Melanocyte of skin (primary cell): ENCODE data around the gene RTKN. TPM values are rescaled to one million over a fixed set of nuclear protein-coding genes. Genes with fewer than 3 reads are reported as not detected.

Source experiments
- total RNA-seq, 2 donors: library from RNA; depleted of rRNA; stranded (reverse); fragments of >200 nt; gene quantifications; 2 replicates each; pipeline ENCODE4 v1.2.3, GENCODE V29; 2012

The RTKN gene
- 10 to 100 TPM; 40.3 to 41.6 TPM for total RNA-seq

GRCh38 chr2:74441690-74442482 is at the start of gene RTKN:
TSS of gene RTKN (minus strand) at chr2:74441937. CDS start at chr2:74441816, 121 bp downstream.

DNA sequence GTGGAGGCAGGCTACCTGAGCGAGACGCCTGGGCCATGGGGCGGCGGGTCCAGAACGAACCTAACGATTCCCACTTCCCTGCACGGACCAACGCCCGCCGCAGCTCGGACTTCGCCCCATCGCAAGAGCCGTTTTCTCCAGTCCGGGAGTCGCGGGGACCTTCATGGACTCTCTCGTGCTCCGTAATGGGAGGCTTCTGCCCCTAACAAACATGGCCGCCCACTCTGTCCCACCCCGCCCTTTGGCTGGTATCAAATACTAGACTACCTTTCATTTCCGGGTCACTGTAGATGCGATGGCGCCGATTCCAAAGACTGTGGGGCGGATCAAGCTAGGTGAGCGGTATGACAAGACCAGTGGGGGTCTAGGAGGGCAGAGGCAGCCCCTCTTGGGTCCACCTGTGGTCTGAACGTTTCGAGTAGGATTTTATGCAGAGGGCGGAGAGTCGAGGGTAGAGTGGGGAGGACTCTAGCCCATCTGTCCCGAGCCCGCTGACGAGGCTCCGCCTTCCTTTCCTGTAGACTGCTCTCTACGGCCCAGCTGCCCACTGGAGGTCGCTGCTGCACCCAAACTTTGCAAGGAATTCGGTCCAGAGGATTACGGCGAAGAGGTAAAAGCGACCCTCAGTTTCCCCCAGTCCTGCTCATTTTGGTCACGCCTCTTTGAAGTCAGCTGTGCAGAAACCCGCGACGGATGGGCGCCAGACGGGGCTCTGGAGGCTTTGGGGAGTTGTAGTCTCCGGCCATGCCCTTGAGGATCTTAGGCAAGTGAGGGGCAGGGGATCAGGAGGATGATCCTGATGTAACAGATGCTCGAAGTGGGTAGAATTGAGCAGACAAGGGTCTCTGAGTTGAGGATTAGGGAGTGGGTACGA is 41.3 kb upstream of the RTKN start, which contains the start of the genes CCDC142 and TTC31:
Gene CCDC142, minus strand, starts transcription at position 198 of the 874 bp plus-strand sequence. Its CDS starts 161 bp downstream, at position 37.
Gene TTC31, plus strand, starts transcription at position 281 of the 874 bp plus-strand sequence. Its CDS starts 15 bp downstream, at position 296.

GRCh38 chr2:74472086-74472944 is 30.6 kb upstream of the RTKN start, which contains the start of gene MRPL53:
TSS of gene MRPL53 (minus strand) at chr2:74472680. CDS start at chr2:74472660, 20 bp downstream.

DNA sequence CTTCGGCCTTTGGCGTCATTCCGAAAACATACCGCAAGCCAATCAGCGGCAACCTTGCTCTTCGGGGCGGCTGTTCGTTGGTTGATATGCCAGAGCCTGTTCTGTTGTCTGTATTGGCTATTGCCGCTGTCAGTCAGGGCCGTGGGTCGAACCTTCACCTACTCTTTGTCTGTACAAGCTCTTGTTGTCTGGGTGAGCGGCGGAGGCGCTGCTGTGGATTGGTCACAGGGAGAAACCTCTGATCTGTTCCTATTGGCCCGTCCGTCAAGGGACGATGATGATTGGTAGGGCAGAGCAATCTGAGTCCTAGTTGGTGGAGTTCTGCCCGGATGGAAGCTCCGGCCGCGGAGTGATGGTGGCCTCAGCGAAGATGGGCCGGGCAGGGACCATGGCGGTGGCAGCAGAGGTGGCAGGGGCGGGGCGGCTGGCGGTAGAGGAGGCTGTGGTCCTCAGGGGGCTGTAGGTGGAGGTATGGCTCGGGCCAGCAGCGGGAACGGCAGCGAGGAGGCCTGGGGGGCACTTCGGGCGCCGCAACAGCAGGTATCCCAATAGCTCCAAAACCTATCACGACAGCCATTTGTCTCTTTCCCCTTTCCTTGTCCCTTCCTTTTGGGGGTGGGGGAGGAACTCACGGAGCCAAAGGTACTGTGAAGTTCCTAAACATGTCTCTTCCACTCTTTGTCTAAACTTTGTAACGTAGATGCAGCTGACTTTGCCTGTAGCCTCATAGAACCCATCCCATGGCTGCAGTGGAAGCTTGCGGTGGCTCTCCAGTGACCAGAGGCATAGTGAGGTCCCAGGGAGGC is 16.6 kb upstream of the RTKN start, which contains the start of gene WBP1:
Gene WBP1, plus strand, starts transcription at position 307 of the 806 bp plus-strand sequence. Its CDS starts 165 bp downstream, at position 472.

DNA sequence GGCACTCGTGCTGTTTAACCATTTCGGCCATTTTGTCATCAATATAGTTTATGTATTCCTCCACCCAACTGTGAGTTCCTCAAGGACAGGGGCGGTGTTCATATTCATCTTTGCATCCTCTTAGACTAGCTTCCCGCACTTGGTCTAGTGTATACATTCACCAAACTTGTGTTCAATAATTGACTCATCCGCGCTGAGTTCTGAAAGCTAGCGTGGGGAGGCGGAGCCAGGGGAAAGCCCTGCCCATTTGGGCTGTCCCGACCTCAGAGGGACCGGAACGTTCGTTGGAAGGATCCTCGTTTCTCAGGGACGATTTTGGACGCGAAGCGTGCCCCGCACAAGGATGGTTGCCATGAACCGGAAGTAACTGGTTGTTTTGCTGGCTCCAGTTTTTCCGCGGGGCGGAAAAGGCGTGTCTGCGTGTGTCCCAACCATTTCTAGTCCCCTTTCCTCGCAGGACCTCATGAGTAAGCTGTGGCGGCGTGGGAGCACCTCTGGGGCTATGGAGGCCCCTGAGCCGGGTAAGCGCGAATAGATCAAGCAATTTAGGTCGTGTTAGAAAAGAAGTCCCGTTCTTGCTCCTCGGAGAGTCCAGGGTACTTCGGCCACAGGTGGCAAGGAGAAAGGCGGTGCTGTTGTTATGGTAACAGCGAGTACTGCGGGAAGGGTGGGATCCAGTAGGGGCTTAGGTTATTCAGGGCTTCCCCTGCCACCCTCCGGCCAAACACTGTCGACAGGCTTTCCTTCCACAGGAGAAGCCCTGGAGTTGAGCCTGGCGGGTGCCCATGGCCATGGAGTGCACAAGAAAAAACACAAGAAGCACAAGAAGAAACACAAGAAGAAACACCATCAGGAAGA is 13.1 kb upstream of the RTKN start, which contains the start of gene INO80B:
Gene INO80B, plus strand, starts transcription at position 434 of the 858 bp plus-strand sequence. Its CDS starts 30 bp downstream, at position 464.

DNA sequence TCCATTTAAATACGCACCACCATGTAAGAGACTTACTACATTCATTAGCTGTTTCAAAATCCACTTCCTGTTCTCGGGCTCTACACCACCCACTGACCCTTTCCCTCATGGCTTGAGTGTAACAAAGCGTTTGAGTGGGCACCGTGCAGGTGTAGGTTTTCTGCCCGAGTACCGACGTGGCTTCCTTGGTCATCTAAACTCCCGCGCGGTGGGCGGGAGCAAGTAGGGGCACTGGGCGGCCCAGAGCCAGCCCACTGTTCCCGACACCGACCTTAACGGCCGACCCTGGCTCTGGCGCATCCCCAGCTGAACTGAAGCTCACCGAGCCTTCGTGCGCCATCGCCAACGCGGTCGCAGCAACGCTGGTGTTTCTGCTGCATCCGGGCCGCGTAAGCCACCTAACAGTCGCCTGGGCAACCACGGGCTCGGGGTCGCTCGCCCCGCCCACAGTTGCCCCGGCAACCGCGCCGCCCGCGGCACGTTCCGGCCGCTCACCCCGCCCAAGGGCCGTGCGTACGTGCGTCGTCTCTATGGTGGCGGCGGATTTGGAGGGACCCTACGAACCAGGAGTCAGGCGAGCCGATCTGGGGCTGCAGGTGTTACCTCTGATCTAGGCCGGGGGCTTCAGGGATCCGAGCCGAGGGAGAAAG is 20.4 kb downstream of the RTKN start, which contains the start of the genes C2orf81 and WDR54:
Gene C2orf81, minus strand, starts transcription at position 399 of the 650 bp plus-strand sequence. Its CDS starts 59 bp downstream, at position 340.
Gene WDR54, plus strand, starts transcription at position 510 of the 650 bp plus-strand sequence. CDS start 424 bp downstream, outside the sequence.

DNA sequence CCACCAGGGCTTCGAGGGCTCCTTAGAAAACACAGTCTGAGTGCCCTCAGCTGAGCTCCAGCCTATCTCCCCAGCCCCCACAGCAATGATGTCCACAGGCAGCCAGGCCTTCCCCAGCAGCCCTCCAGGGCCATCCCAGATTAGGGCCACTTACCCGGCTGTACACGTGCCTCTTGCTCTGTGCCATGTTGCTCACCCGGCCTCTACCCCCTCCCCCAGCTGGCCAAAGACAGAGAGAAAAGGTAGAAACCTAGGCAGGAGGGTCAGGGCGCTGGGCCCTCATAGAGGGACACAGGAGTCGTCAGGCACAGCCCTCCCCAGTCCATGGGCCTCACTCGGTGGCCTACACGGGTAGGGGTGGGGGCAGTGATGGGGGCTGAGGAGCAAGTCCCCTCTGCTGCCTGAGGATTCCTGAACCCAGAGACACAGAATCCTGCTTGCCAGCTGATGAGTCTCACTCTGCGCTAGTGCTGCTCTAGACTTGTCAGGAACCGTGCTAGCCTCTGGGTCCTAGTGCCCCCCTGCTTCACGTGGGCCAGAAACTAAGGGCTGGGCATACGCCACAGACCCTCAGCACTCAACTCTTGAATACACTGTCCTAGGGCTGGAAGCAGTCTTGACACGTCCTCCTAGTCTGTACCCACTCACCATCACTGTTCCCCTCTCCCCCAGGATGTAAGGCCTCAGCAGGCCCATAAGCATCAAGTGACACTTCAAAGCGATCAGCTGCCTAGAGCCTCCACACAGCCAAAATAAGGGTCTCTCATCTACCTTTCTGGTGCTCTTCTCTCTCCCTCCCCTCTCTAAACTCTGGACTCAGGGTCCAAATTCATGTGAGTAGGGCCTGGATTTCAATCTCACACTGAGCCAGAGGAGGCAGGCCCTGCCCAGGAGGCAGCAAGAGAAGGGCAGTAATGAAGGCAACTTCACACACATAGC is 61.6 kb downstream of the RTKN start, which contains the start of gene DCTN1:
Gene DCTN1, minus strand, starts transcription at position 461 of the 939 bp plus-strand sequence. Its CDS starts 274 bp downstream, at position 187.

Other genes with a start within 250 kb of the RTKN start
- gene MTHFD2, start 243.3 kb downstream of the RTKN start, total RNA-seq, result 10 to 100 TPM; 42.3 to 52.7 TPM
- 1 to 10 TPM in 1 of 2 donors, under 1 TPM in 1; 1.00 to 1.4 TPM for gene SLC4A5, start 98.5 kb downstream of the RTKN start, total RNA-seq
- gene DCTN1, start 61.6 kb downstream of the RTKN start, total RNA-seq, result 10 to 100 TPM; 88.9 to 90.5 TPM
- 1 to 10 TPM in 1 of 2 donors, under 1 TPM in 1; 1.00 to 1.7 TPM for gene C2orf81, start 20.3 kb downstream of the RTKN start, total RNA-seq
- 10 to 100 TPM; 33.0 to 40.0 TPM for gene WDR54, start 20.2 kb downstream of the RTKN start, total RNA-seq
- 1 to 10 TPM; 6.5 to 8.3 TPM for gene INO80B, start 13.2 kb upstream of the RTKN start, total RNA-seq
- gene WBP1, start 16.5 kb upstream of the RTKN start, total RNA-seq, result 10 to 100 TPM; 23.6 to 31.3 TPM
- gene MOGS, start 23.4 kb upstream of the RTKN start, total RNA-seq, result 10 to 100 TPM; 39.9 to 42.6 TPM
- gene MRPL53, start 30.7 kb upstream of the RTKN start, total RNA-seq, result 10 to 100 TPM; 22.0 to 22.7 TPM
- 10 to 100 TPM; 22.6 to 24.1 TPM for gene CCDC142, start 41.1 kb upstream of the RTKN start, total RNA-seq
- gene TTC31, start 41.1 kb upstream of the RTKN start, total RNA-seq, result 10 to 100 TPM; 14.1 to 16.7 TPM
- 1 to 10 TPM; 2.0 to 4.1 TPM for gene LBX2, start 57.7 kb upstream of the RTKN start, total RNA-seq
- 10 to 100 TPM; 16.9 to 23.6 TPM for gene PCGF1, start 65.8 kb upstream of the RTKN start, total RNA-seq
- gene TLX2, start 72.5 kb upstream of the RTKN start, total RNA-seq, result not detected
- gene DQX1, start 84.3 kb upstream of the RTKN start, total RNA-seq, result under 1 TPM in 1 of 2 donors, not detected in 1; 0.33 TPM
- 100 to 1,000 TPM; 156 to 195 TPM for gene AUP1, start 87.8 kb upstream of the RTKN start, total RNA-seq
- gene HTRA2, start 88.0 kb upstream of the RTKN start, total RNA-seq, result 10 to 100 TPM; 33.7 to 39.0 TPM
- gene LOXL3, start 112.0 kb upstream of the RTKN start, total RNA-seq, result 1 to 10 TPM; 5.2 to 6.3 TPM
- gene DOK1, start 112.8 kb upstream of the RTKN start, total RNA-seq, result 1 to 10 TPM; 2.8 to 3.3 TPM
- not detected for gene M1AP, start 206.4 kb upstream of the RTKN start, total RNA-seq
- 1 to 10 TPM; 4.0 to 5.9 TPM for gene SEMA4F, start 212.3 kb upstream of the RTKN start, total RNA-seq